Hematopoietic multipotent progenitor cell (in vitro differentiated cells): ENCODE measurements around the gene PFN3. TPM values are rescaled to one million over a fixed set of nuclear protein-coding genes. Genes with fewer than 3 reads are reported as not detected.
"Not testable (repeated sequence)": the region's sequence is repeated elsewhere in the genome, so short reads cannot be mapped to it uniquely, and the experiment has no call there.

Experiments
- DNase-seq, 3 donors: peaks; one replicate each; pipeline ENCODE4 v3.0.0-alpha.2; 2011 to 2015; ENCODE audit warnings: low read depth in 2 of 3, low spot score in 2 of 3
- total RNA-seq: library from RNA; depleted of rRNA; stranded (reverse); fragments of >200 nt; gene quantifications from one replicate; pipeline ENCODE4 v1.2.3, GENCODE V29; 2012

The PFN3 gene
- total RNA-seq, 1 donor: not detected

GRCh38 chr5:177362610-177363507, 37.6 kb downstream of the PFN3 start:
- DNase-seq: peak; percentile 36 to 68 (median 54)

GRCh38 chr5:177362292-177362609, 38.2 kb downstream of the PFN3 start:
- DNase-seq: no peak

GRCh38 chr5:177361418-177362291, 38.8 kb downstream of the PFN3 start:
- peak in 1 of 3 donors; percentile 66 for DNase-seq

- DNase-seq: not testable (repeated sequence)
These were observed 39.7 kb downstream of the PFN3 start for GRCh38 chr5:177360740-177361139.

- no peak for DNase-seq
These were observed 40.6 kb downstream of the PFN3 start for GRCh38 chr5:177359860-177360259.

GRCh38 chr5:177359451-177359851, 41.0 kb downstream of the PFN3 start:
- DNase-seq: no peak

- no peak for DNase-seq
These were observed 42.1 kb downstream of the PFN3 start for GRCh38 chr5:177358370-177358819.

- peak; percentile 65 to 93 (median 91) for DNase-seq
These were observed 42.8 kb downstream of the PFN3 start, which contains the start of gene RGS14 for GRCh38 chr5:177357459-177358351. TSS of gene RGS14 (plus strand) at chr5:177357924. CDS start at chr5:177358025, 101 bp downstream.

GRCh38 chr5:177357146-177357458, 43.4 kb downstream of the PFN3 start:
- no peak for DNase-seq

GRCh38 chr5:177356746-177357145, 43.7 kb downstream of the PFN3 start:
- DNase-seq: no peak

GRCh38 chr5:177355868-177356168, 44.6 kb downstream of the PFN3 start:
- no peak for DNase-seq

- no peak for DNase-seq
These were observed 45.1 kb downstream of the PFN3 start for GRCh38 chr5:177355162-177355867.

GRCh38 chr5:177354711-177355110, 45.8 kb downstream of the PFN3 start:
- DNase-seq: no peak

- no peak for DNase-seq
These were observed 46.2 kb downstream of the PFN3 start for GRCh38 chr5:177354256-177354655.

GRCh38 chr5:177353093-177353492, 47.4 kb downstream of the PFN3 start:
- DNase-seq: no peak

GRCh38 chr5:177351392-177352329, 48.8 kb downstream of the PFN3 start, which contains the start of gene LMAN2:
TSS of gene LMAN2 (minus strand) at chr5:177351668. CDS start at chr5:177351647, 21 bp downstream.
- DNase-seq: peak; percentile 83 to 96 (median 94)

- no peak for DNase-seq
These were observed 49.6 kb downstream of the PFN3 start for GRCh38 chr5:177350776-177351391.
